GM12878 (cell line): ENCODE measurements around the gene MRPS9. TPM values are rescaled to one million over a fixed set of nuclear protein-coding genes. Genes with fewer than 3 reads are reported as not detected.

Experiments used
- ATAC-seq: fragments of 200-7000 bp; cut with Tn5 transposase; 3 replicates; pipeline ENCODE4 v1.9.1; 2020; ENCODE audit warnings: mild to moderate bottlenecking, moderate library complexity
- BruUV-seq: library from RNA; stranded (reverse); fragments of 400-500 nt; replicated peaks from 2 replicates; lab custom pipeline; 2021; lab: Mats Ljungman, UMichigan
- CTCF ChIA-PET: fragments of 300-600 bp; sonication (Branson Sonifier 250); formaldehyde crosslinking; extraction: SDS; loops from one replicate; lab custom pipeline; 2021; ENCODE audit warnings: inconsistent platforms; lab: Yijun Ruan, JAX
- POLR2A ChIA-PET: fragments of 350-600 bp; formaldehyde crosslinking; extraction: SDS; loops from one replicate; lab custom pipeline; 2021; ENCODE audit warnings: inconsistent platforms; lab: Charles Lee
- RAD21 ChIA-PET: fragments of 300-600 bp; sonication (Branson Sonifier 250); formaldehyde crosslinking; loops from one replicate; lab custom pipeline; 2023; ENCODE audit warnings: antibody characterized with exemption; ENCODE audit not compliant: unreplicated experiment; lab: Charles Lee
- SMC1A ChIA-PET: fragments of 300-600 bp; sonication (Branson Sonifier 250); formaldehyde crosslinking; loops from one replicate; lab custom pipeline; 2023; ENCODE audit not compliant: unreplicated experiment, uncharacterized antibody; lab: Charles Lee
- DNase-seq: peaks from one replicate; pipeline ENCODE4 v3.0.0-alpha.2; 2011; ENCODE audit warnings: low read depth, low spot score
- FAIRE-seq: peaks from 3 replicates; lab custom pipeline; 2011; peaks lifted over from hg19 to GRCh38; lab: Jason Lieb, UNC
- H2AFZ ChIP-seq: 2 replicates; pipeline ENCODE4 v1.6.0; 2011; ENCODE audit warnings: low read depth, low read length, control low read depth; ENCODE audit not compliant: control insufficient read depth
- H3K27ac ChIP-seq: 2 replicates; pipeline ENCODE4 v1.5.1; 2011; ENCODE audit warnings: control low read depth; ENCODE audit not compliant: control insufficient read depth, insufficient read depth
- H3K27me3 ChIP-seq, 2 experiments: replicated peaks in 1 of 2; 2 replicates each; pipeline versions ENCODE4 v1.6.0 to v1.6.1; 2011; ENCODE audit warnings: low read length in 1 of 2; ENCODE audit not compliant: control insufficient read depth in 2 of 2, insufficient read depth in 2 of 2
- H3K36me3 ChIP-seq, 2 experiments: 2 replicates each; pipeline ENCODE4 v1.5.1; 2011; ENCODE audit warnings: low read length in 1 of 2; ENCODE audit not compliant: control insufficient read depth in 2 of 2, insufficient read depth in 2 of 2
- H3K4me1 ChIP-seq: 2 replicates; pipeline ENCODE4 v1.6.1; 2011; ENCODE audit warnings: mild to moderate bottlenecking, low read length, moderate library complexity, mixed read lengths; ENCODE audit not compliant: control insufficient read depth, insufficient read depth
- H3K4me2 ChIP-seq: 2 replicates; pipeline ENCODE4 v1.6.0; 2011; ENCODE audit warnings: control low read depth; ENCODE audit not compliant: control insufficient read depth, insufficient read depth
- H3K4me3 ChIP-seq: fragments of 200-600 bp; sonication (generic); 2 replicates; pipeline ENCODE4 v1.5.1; 2016
- H3K79me2 ChIP-seq: 2 replicates; pipeline ENCODE4 v1.6.0; 2011; ENCODE audit warnings: low read length; ENCODE audit not compliant: control insufficient read depth, insufficient read depth
- H3K9ac ChIP-seq: 2 replicates; pipeline ENCODE4 v1.8.0; 2011; ENCODE audit warnings: low read length, control low read depth, mixed read lengths; ENCODE audit not compliant: control insufficient read depth, insufficient read depth
- H3K9me3 ChIP-seq: replicated peaks from 3 replicates; pipeline ENCODE4 v1.5.1; 2011; ENCODE audit warnings: mild to moderate bottlenecking, low read length; ENCODE audit not compliant: control insufficient read depth, insufficient read depth
- H4K20me1 ChIP-seq: 2 replicates; pipeline ENCODE4 v1.6.0; 2011; ENCODE audit not compliant: control insufficient read depth, insufficient read depth
- ATF2 ChIP-seq: IDR thresholded peaks from 2 replicates; pipeline ENCODE4 v1.6.1; 2012; ENCODE audit warnings: low read length, inconsistent platforms
- BCL3 ChIP-seq: IDR thresholded peaks from 2 replicates; pipeline ENCODE4 v1.6.1; 2011; ENCODE audit warnings: borderline replicate concordance, low read depth, mild to moderate bottlenecking, moderate library complexity, low read length; ENCODE audit not compliant: insufficient read depth, poor library complexity, severe bottlenecking
- BRCA1 ChIP-seq: IDR thresholded peaks from 2 replicates; pipeline ENCODE4 v1.6.1; 2011; ENCODE audit warnings: low read depth, low read length, improper control_type of control experiment
- ELK1 ChIP-seq: IDR thresholded peaks from 2 replicates; pipeline ENCODE4 v1.6.1; 2012; ENCODE audit warnings: low read depth, low read length, improper control_type of control experiment
- MTA3 ChIP-seq: IDR thresholded peaks from 2 replicates; pipeline ENCODE4 v1.6.1; 2012; ENCODE audit warnings: low read length, inconsistent platforms, borderline replicate concordance
- NFYB ChIP-seq: IDR thresholded peaks from 2 replicates; pipeline ENCODE4 v1.6.1; 2011; ENCODE audit warnings: low read depth, mild to moderate bottlenecking, low read length, improper control_type of control experiment, moderate library complexity; ENCODE audit not compliant: insufficient read depth
- PBX3 ChIP-seq: IDR thresholded peaks from 2 replicates; pipeline ENCODE4 v1.6.1; 2011; ENCODE audit warnings: mild to moderate bottlenecking, low read depth, low read length, moderate library complexity; ENCODE audit not compliant: insufficient replicate concordance
- RFX5 ChIP-seq: IDR thresholded peaks from 2 replicates; pipeline ENCODE4 v1.6.1; 2011; ENCODE audit warnings: low read depth, low read length, improper control_type of control experiment
- SMAD5 ChIP-seq: IDR thresholded peaks from 2 replicates; pipeline ENCODE4 v1.6.1; 2016; ENCODE audit warnings: antibody characterized with exemption, low read depth
- STAT3 ChIP-seq: IDR thresholded peaks from 2 replicates; pipeline ENCODE4 v1.6.1; 2011; ENCODE audit warnings: low read depth, low read length, improper control_type of control experiment
- SUPT20H ChIP-seq: IDR thresholded peaks from 2 replicates; pipeline ENCODE4 v1.6.1; 2011; ENCODE audit warnings: low read depth, mild to moderate bottlenecking, low read length, moderate library complexity, borderline replicate concordance; ENCODE audit not compliant: control insufficient read depth
- USF1 ChIP-seq: IDR thresholded peaks from 2 replicates; pipeline ENCODE4 v1.6.1; 2011; ENCODE audit warnings: borderline replicate concordance, low read depth, mild to moderate bottlenecking, moderate library complexity, mixed read lengths, low read length; ENCODE audit not compliant: insufficient read depth; ENCODE audit errors: extremely low read length
- ZBED1 ChIP-seq: IDR thresholded peaks from 2 replicates; pipeline ENCODE4 v1.6.1; 2016; ENCODE audit warnings: borderline replicate concordance
- ZBTB33 ChIP-seq: fragments of 450-650 bp; IDR thresholded peaks from 2 replicates; pipeline ENCODE4 v1.6.1; 2017; ENCODE audit warnings: mild to moderate bottlenecking
- ZNF274 ChIP-seq: IDR thresholded peaks from one replicate; pipeline ENCODE4 v1.8.0; 2011; ENCODE audit not compliant: insufficient read length, insufficient read depth
- WGBS: methylation state at CpG from one replicate; pipeline ENCODE4 v1.1.6; 2016; ENCODE audit warnings: low lambda C conversion rate; ENCODE audit not compliant: insufficient replicate concordance, insufficient coverage; ENCODE audit errors: missing lambda C conversion rate; 5-methylcytosine and 5-hydroxymethylcytosine counted together
- in situ Hi-C: fragments of 300-500 bp; cut with MboI; formaldehyde crosslinking; loops from 9 replicates; pipeline ENCODE4 v1.14.3; 2018; ENCODE audit warnings: mixed read lengths
- intact Hi-C: fragments of 100-400 bp; cut with micrococcal nuclease; formaldehyde crosslinking; loops from one replicate; pipeline ENCODE4 v1.14.2; 2022; ENCODE audit not compliant: unreplicated experiment
- polyA plus RNA-seq, 11 experiments: library from polyadenylated mRNA; depleted of rRNA in 4 of 11; unstranded in 6 of 11; stranded (reverse) in 5 of 11; fragments of >200 nt; fragmentation: Nextera tagmentation in 4 of 11; fragmentation: Illumina TruSeq in 1 of 11; extraction: Ambion mirVana in 4 of 11; extraction: Trizol in 1 of 11; gene quantifications; 1 replicate in 1 of 11; 2 replicates in 10 of 11; pipeline versions ENCODE4 v1.2.1 to v1.2.3, GENCODE V29; 2011 to 2016; ENCODE audit warnings: inconsistent platforms in 2 of 11, missing spikeins in 2 of 11, low read depth in 1 of 11
- total RNA-seq, 4 experiments: library from RNA; depleted of rRNA in 3 of 4; stranded (reverse); fragments of >200 nt in 3 of 4; fragmentation: Illumina TruSeq in 1 of 4; extraction: Trizol in 1 of 4; gene quantifications; 2 replicates each; pipeline versions ENCODE4 v1.2.1 to v1.2.3, GENCODE V29; 2013 to 2021

MRPS9 gene
- total and polyA plus RNA-seq, 10 of the 15 experiments (the other 5 are each of a cell fraction or from before 2014, with no cell fraction given), result 39.1 to 111 (median 63.4) TPM

GRCh38 chr2:105126336-105126735 is 88.5 kb downstream of the MRPS9 start:
- RAD21 ChIA-PET, result no interaction called here
- SMC1A ChIA-PET, result no interaction called here
- H3K9me3 ChIP-seq, result peaks cover 1% of the 10 kb centered on the region; the same call in 1 of the 3 replicates
- H2AFZ ChIP-seq, result no peak overlapping the region
- TF ChIP-seq BCL3 (no peak), RFX5 (no peak), SMAD5 (no peak), MTA3 (no peak), ZNF274 (no peak), NFYB (no peak), USF1 (no peak), SUPT20H (no peak), ELK1 (no peak), ATF2 (no peak), ZBTB33 (no peak), PBX3 (no peak), ZBED1 (no peak), BRCA1 (no peak), STAT3 (no peak)
- BruUV-seq, result no TSS peak
- DNase-seq (no peak), FAIRE-seq (no peak), ATAC-seq (no peak)
- no peak overlapping the region for H3K4me3 ChIP-seq
- no peaks in the 10 kb centered on the region for H4K20me1 ChIP-seq
- no peaks in the 10 kb centered on the region for H3K79me2 ChIP-seq
- intact Hi-C loops, result no loop called here
- no peaks in the 10 kb centered on the region for H3K36me3 ChIP-seq
- H3K27ac ChIP-seq, result no peak overlapping the region
- POLR2A ChIA-PET, result no interaction called here
- in situ Hi-C loops, result no loop called here
- 54% methylated on average over 5 of the region's 5 CpGs for WGBS
- no peaks in the 10 kb centered on the region for H3K27me3 ChIP-seq
- CTCF ChIA-PET, result no interaction called here
- no peak overlapping the region for H3K4me2 ChIP-seq
- peaks cover 12% of the 10 kb centered on the region for H3K4me1 ChIP-seq
- H3K9ac ChIP-seq, result no peak overlapping the region
